H9 (cell line): ENCODE data around the gene SERPINE1. TPM values are rescaled to one million over a fixed set of nuclear protein-coding genes. Genes with fewer than 3 reads are reported as not detected.

Source experiments
- DNase-seq: peaks from one replicate; pipeline ENCODE4 v3.0.0-alpha.2; 2017
- H2AFZ ChIP-seq: one replicate; pipeline ENCODE4 v1.6.1; 2013; ENCODE audit warnings: mild to moderate bottlenecking, low read length, control low read depth, moderate library complexity
- H2AK5ac ChIP-seq: 2 replicates; pipeline ENCODE4 v1.6.1; 2013; ENCODE audit warnings: low read length, control low read depth, mixed read lengths; ENCODE audit not compliant: insufficient read length
- H2BK120ac ChIP-seq: one replicate; pipeline ENCODE4 v1.6.1; 2013; ENCODE audit warnings: low read depth, mild to moderate bottlenecking, low read length, control low read depth, inconsistent platforms; ENCODE audit not compliant: poor library complexity, severe bottlenecking
- H2BK12ac ChIP-seq: 2 replicates; pipeline ENCODE4 v1.6.1; 2013; ENCODE audit warnings: low read length, control low read depth, mixed read lengths, low read depth; ENCODE audit not compliant: insufficient read length
- H2BK15ac ChIP-seq: 2 replicates; pipeline ENCODE4 v1.6.1; 2013; ENCODE audit warnings: low read depth, low read length, control low read depth
- H2BK20ac ChIP-seq: one replicate; pipeline ENCODE4 v1.6.1; 2013; ENCODE audit warnings: low read depth, mild to moderate bottlenecking, low read length, control low read depth, inconsistent platforms; ENCODE audit not compliant: poor library complexity, severe bottlenecking
- H2BK5ac ChIP-seq: 2 replicates; pipeline ENCODE4 v1.6.1; 2013; ENCODE audit warnings: low read length, control low read depth, mixed read lengths; ENCODE audit not compliant: insufficient read length
- H3K14ac ChIP-seq: 2 replicates; pipeline ENCODE4 v1.6.1; 2013; ENCODE audit warnings: low read length, control low read depth; ENCODE audit not compliant: insufficient read depth
- H3K18ac ChIP-seq: 2 replicates; pipeline ENCODE4 v1.6.1; 2013; ENCODE audit warnings: low read depth, mild to moderate bottlenecking, mixed read lengths, low read length, control low read depth; ENCODE audit not compliant: insufficient read length
- H3K23ac ChIP-seq: 2 replicates; pipeline ENCODE4 v1.6.1; 2013; ENCODE audit warnings: low read length, control low read depth, mixed read lengths, low read depth; ENCODE audit not compliant: insufficient read length
- H3K23me2 ChIP-seq: 2 replicates; pipeline ENCODE4 v1.6.1; 2013; ENCODE audit warnings: low read depth, mild to moderate bottlenecking, mixed read lengths, low read length, control low read depth; ENCODE audit not compliant: insufficient read length, poor library complexity, severe bottlenecking
- H3K27ac ChIP-seq: 2 replicates; pipeline ENCODE4 v1.5.1; 2013; ENCODE audit warnings: low read length, control low read depth, mixed read lengths, low read depth; ENCODE audit not compliant: insufficient read length
- H3K27me3 ChIP-seq: 2 replicates; pipeline ENCODE4 v1.6.1; 2013; ENCODE audit warnings: low read length, control low read depth, inconsistent platforms; ENCODE audit not compliant: insufficient read depth
- H3K4ac ChIP-seq: 2 replicates; pipeline ENCODE4 v1.6.1; 2013; ENCODE audit warnings: low read depth, mild to moderate bottlenecking, control low read depth, inconsistent platforms, low read length, moderate library complexity
- H3K4me1 ChIP-seq: 2 replicates; pipeline ENCODE4 v1.6.1; 2013; ENCODE audit warnings: low read length, control low read depth, inconsistent platforms; ENCODE audit not compliant: insufficient read depth
- H3K4me2 ChIP-seq: 2 replicates; pipeline ENCODE4 v1.6.1; 2013; ENCODE audit warnings: low read length, control low read depth, mixed read lengths; ENCODE audit not compliant: insufficient read length, insufficient read depth
- H3K56ac ChIP-seq: 2 replicates; pipeline ENCODE4 v1.6.1; 2013; ENCODE audit warnings: low read depth, mild to moderate bottlenecking, mixed read lengths, low read length, control low read depth; ENCODE audit not compliant: insufficient read length
- H3K79me1 ChIP-seq: 2 replicates; pipeline ENCODE4 v1.6.1; 2013; ENCODE audit warnings: low read depth, mild to moderate bottlenecking, moderate library complexity, low read length, control low read depth, inconsistent platforms; ENCODE audit not compliant: insufficient read depth, poor library complexity, severe bottlenecking
- H3K79me2 ChIP-seq: 2 replicates; pipeline ENCODE4 v1.6.1; 2013; ENCODE audit warnings: low read length, control low read depth, inconsistent platforms; ENCODE audit not compliant: insufficient read depth
- H3K9ac ChIP-seq: 2 replicates; pipeline ENCODE4 v1.6.1; 2013; ENCODE audit warnings: low read length, control low read depth, mixed read lengths; ENCODE audit not compliant: insufficient read length; ENCODE audit errors: extremely low read depth
- H3K9me3 ChIP-seq: one replicate; pipeline ENCODE4 v1.6.1; 2013; ENCODE audit warnings: low read depth, low read length, inconsistent platforms; ENCODE audit not compliant: control insufficient read depth
- H3T11ph ChIP-seq: one replicate; pipeline ENCODE4 v1.6.1; 2013; ENCODE audit warnings: mild to moderate bottlenecking, low read length, control low read depth, inconsistent platforms
- H4K20me1 ChIP-seq: one replicate; pipeline ENCODE4 v1.6.1; 2013; ENCODE audit not compliant: control insufficient read depth, insufficient read length, insufficient read depth
- H4K5ac ChIP-seq: 2 replicates; pipeline ENCODE4 v1.6.1; 2013; ENCODE audit warnings: low read depth, mild to moderate bottlenecking, mixed read lengths, low read length, control low read depth; ENCODE audit not compliant: insufficient read length
- H4K8ac ChIP-seq: replicated peaks from 2 replicates; pipeline ENCODE4 v1.6.1; 2013; ENCODE audit warnings: low read length, control low read depth, mixed read lengths, low read depth; ENCODE audit not compliant: insufficient read length
- H4K91ac ChIP-seq: 2 replicates; pipeline ENCODE4 v1.6.1; 2013; ENCODE audit warnings: low read depth, mild to moderate bottlenecking, moderate library complexity, mixed read lengths, low read length, control low read depth; ENCODE audit not compliant: insufficient read length
- H3K27ac Mint-ChIP-seq, 3 experiments: 2 replicates in 2 of 3; 3 replicates in 1 of 3; pipeline ENCODE4 v1.8.0; 2020 to 2021; ENCODE audit warnings: mixed read lengths in 3 of 3, mild to moderate bottlenecking in 1 of 3, moderate library complexity in 1 of 3
- H3K27me3 Mint-ChIP-seq: 2 replicates; pipeline ENCODE4 v1.8.0; 2021; ENCODE audit warnings: low read depth, mild to moderate bottlenecking, moderate library complexity, mixed read lengths
- H3K36me3 Mint-ChIP-seq, 3 experiments: 2 replicates in 2 of 3; 3 replicates in 1 of 3; pipeline ENCODE4 v1.8.0; 2020 to 2021; ENCODE audit warnings: low read depth in 3 of 3, mixed read lengths in 3 of 3; ENCODE audit not compliant: insufficient read depth in 1 of 3
- H3K4me1 Mint-ChIP-seq, 2 experiments: 2 replicates each; pipeline ENCODE4 v1.8.0; 2020; ENCODE audit warnings: mixed read lengths in 2 of 2
- H3K4me3 Mint-ChIP-seq, 2 experiments: 2 replicates in 1 of 2; 3 replicates in 1 of 2; pipeline ENCODE4 v1.8.0; 2020 to 2021; ENCODE audit warnings: mild to moderate bottlenecking in 2 of 2, mixed read lengths in 2 of 2, moderate library complexity in 1 of 2
- H3K9me3 Mint-ChIP-seq, 2 experiments: 2 replicates in 1 of 2; 3 replicates in 1 of 2; pipeline ENCODE4 v1.8.0; 2020; ENCODE audit warnings: mild to moderate bottlenecking in 2 of 2, mixed read lengths in 2 of 2, moderate library complexity in 1 of 2
- WGBS: extraction: QIAGEN DNeasy Blood & Tissue Kit; methylation state at CpG from one replicate; pipeline ENCODE4 v1.1.7; 2013; ENCODE audit warnings: missing lambda C conversion rate, low lambda C conversion rate, mixed read lengths; ENCODE audit not compliant: insufficient read length; ENCODE audit errors: extremely low coverage; 5-methylcytosine and 5-hydroxymethylcytosine counted together
- total RNA-seq: library from RNA; stranded (reverse); gene quantifications from 2 replicates; pipeline ENCODE4 v1.2.1, GENCODE V29; 2021
- TF ChIP-seq, protein P1 (sequence below): fragments of 200-600 bp; sonication (generic); conservative IDR thresholded peaks from 3 replicates; pipeline ENCODE4 v1.8.0; 2021; ENCODE audit warnings: antibody characterized with exemption, mild to moderate bottlenecking

The SERPINE1 gene
- total RNA-seq, 1 experiment from 2014 or later = 11.5 TPM

DNA sequence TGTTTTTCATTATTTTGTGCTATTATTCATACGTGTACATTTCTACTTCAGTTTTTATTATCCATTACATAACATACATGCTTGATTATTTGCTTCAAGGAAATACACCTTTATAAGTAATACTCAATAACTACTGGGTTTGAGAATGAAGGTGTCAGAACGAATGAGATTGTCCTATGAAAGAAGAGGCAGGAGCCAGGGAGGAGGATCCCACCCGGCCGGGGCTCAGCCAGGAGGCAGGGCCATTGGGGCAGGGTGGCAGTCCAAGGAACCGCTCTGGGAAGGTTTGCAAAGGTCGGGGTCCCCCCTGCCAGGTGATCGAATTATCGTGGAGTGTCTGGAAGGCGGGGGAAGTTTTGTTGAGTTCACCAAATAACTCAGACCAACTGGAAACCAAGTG lies 32.5 kb upstream of the SERPINE1 start:
- Histone ChIP-seq H2AFZ (no peak overlapping the region), H3K27me3 (no peaks in the 10 kb centered on the region), H3K27ac (no peak overlapping the region), H3K23me2 (peaks cover 1% of the 10 kb centered on the region), H3K79me1 (no peaks in the 10 kb centered on the region), H2BK15ac (no peak overlapping the region), H3K4me1 (peaks cover 4% of the 10 kb centered on the region; the same call in 1 of the 2 replicates), H3K14ac (no peak overlapping the region), H3K4ac (no peak overlapping the region), H2BK20ac (no peak overlapping the region), H4K8ac (no peak overlapping the region), H4K5ac (no peak overlapping the region), H3T11ph (no peak overlapping the region), H3K9ac (no peak overlapping the region), H2BK5ac (no peak overlapping the region), H2BK12ac (no peak overlapping the region), H3K4me2 (no peak overlapping the region), H3K9me3 (no peaks in the 10 kb centered on the region), H4K20me1 (no peaks in the 10 kb centered on the region), H2BK120ac (no peak overlapping the region), H3K56ac (no peak overlapping the region), H4K91ac (no peak overlapping the region), H3K18ac (no peak overlapping the region), H3K79me2 (no peaks in the 10 kb centered on the region), H2AK5ac (no peak overlapping the region), H3K23ac (no peak overlapping the region)
- H3K4me1 Mint-ChIP-seq = peaks cover 21 to 23% of the 10 kb centered on the region in 2 experiments
- peaks cover 2% of the 10 kb centered on the region; the same call in 1 of the 2 replicates for H3K27me3 Mint-ChIP-seq
- TF ChIP-seq, protein P1, sequence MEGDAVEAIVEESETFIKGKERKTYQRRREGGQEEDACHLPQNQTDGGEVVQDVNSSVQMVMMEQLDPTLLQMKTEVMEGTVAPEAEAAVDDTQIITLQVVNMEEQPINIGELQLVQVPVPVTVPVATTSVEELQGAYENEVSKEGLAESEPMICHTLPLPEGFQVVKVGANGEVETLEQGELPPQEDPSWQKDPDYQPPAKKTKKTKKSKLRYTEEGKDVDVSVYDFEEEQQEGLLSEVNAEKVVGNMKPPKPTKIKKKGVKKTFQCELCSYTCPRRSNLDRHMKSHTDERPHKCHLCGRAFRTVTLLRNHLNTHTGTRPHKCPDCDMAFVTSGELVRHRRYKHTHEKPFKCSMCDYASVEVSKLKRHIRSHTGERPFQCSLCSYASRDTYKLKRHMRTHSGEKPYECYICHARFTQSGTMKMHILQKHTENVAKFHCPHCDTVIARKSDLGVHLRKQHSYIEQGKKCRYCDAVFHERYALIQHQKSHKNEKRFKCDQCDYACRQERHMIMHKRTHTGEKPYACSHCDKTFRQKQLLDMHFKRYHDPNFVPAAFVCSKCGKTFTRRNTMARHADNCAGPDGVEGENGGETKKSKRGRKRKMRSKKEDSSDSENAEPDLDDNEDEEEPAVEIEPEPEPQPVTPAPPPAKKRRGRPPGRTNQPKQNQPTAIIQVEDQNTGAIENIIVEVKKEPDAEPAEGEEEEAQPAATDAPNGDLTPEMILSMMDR = no peak
- H3K9me3 Mint-ChIP-seq = peaks cover 9% of the 10 kb centered on the region in 2 experiments
- H3K36me3 Mint-ChIP-seq = peaks cover 14 to 26% (median 17%) of the 10 kb centered on the region in 3 experiments; a peak in 6 of 7 replicates
- peak overlapping the region in 1 of 3 experiments; percentile 52; a peak in 1 of 7 replicates for H3K27ac Mint-ChIP-seq
- no CpG with 5 or more reads among the region's 9 CpGs for WGBS
- no peak overlapping the region for H3K4me3 Mint-ChIP-seq
- DNase-seq = no peak
